HG03139 (cell line): ENCODE results near the gene SSH2.

Experiments used
- ATAC-seq: cut with Tn5 transposase; IDR thresholded peaks from one replicate; pipeline ENCODE4 v1.9.1; 2021; ENCODE audit not compliant: unreplicated experiment

SSH2 gene

DNA sequence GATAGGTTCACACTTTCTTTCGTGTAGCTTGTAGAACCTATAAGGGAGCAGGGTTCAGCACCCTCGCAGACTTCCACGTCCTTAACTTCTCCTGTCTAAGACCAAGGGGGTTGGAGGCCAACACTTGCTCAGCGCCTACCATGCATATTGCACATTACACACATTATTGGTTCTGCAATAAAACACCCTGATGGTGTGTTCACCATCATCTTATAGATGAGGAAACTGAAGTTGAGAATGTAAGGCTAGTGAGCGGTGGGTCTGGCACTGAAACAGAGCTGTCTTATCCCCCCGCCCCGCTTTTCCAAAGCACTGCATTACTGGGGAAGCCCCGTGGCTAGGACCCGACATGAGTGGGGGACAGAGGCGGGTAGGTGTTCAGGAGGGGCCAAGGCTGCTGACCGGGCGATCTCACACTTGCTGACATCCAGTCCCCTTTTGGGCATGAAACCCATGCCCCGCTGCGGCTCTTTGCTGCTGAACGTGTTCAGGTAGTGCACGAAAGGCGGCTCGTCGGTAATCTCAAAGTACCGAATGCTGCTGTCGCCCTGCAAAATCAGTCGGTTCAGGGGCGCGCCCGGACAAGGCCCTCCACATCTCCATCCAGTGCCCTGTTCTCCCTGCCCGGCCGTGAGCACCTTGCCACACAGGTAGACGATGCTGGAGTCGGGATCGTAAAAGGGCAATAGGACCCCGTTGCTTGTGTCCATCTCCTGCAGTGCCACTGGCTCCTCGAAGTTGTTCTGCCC is 313.6 kb downstream of the SSH2 start:
- no peak for ATAC-seq

- no peak for ATAC-seq
Measured at GRCh38 chr17:29615492-29616299, 314.3 kb downstream of the SSH2 start.

DNA sequence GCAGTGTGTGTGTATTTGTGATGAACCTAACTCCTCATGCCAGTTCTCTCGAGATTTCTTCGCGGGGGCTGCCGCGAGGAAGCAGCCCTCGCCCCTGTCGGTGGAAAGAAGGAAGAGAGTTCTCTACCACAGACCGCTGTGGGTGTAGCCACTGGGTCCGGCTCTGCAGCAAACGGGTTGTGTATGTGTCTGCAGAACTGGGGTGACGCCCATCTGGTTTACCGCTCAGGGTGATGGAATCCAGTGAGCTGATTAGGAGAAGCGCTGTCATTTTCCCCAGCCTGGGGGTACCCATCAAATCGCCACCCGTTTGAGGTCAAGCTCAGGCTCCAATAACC is 315.0 kb downstream of the SSH2 start:
- no peak for ATAC-seq

GRCh38 chr17:29614349-29615047 is 315.5 kb downstream of the SSH2 start:
- no peak for ATAC-seq

DNA sequence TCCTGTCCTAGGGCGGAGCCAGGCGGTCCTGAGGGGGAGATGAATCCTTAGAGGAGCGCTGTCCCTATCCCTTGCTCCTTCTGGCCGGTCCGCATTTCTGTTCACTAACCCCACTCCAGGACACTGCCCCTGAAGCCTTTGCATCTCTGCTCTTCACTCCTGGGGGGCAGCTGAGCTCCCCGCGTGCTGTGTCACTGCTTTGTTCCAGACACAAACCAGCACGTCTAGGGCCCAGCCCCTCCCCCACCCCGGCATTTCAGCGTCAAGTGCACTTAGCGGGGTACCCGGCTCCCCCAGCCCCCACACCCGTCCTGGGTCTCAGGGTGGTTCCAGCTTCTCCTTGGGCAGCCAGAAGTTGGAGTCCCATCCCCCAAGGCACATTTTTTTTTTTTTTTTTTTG is 316.2 kb downstream of the SSH2 start:
- no peak for ATAC-seq

GRCh38 chr17:29613352-29613837 is 316.6 kb downstream of the SSH2 start:
- no peak for ATAC-seq

- no peak for ATAC-seq
Measured at GRCh38 chr17:29612404-29613280, 317.4 kb downstream of the SSH2 start.

DNA sequence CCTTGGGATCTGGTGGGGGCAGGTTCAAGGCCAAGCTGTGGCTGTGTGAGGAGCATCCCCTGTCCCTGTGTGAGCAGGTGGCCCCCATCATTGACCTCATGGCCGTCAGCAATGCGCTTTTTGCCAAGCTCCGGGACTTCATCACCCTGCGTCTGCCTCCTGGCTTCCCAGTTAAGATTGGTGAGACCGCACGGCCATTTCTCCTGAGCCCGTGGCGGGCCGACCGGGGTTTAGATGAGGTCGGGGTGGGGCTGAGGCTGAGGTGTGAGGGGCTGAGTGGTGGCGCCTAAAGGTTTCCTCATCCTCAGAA is 318.0 kb downstream of the SSH2 start:
- no peak for ATAC-seq

DNA sequence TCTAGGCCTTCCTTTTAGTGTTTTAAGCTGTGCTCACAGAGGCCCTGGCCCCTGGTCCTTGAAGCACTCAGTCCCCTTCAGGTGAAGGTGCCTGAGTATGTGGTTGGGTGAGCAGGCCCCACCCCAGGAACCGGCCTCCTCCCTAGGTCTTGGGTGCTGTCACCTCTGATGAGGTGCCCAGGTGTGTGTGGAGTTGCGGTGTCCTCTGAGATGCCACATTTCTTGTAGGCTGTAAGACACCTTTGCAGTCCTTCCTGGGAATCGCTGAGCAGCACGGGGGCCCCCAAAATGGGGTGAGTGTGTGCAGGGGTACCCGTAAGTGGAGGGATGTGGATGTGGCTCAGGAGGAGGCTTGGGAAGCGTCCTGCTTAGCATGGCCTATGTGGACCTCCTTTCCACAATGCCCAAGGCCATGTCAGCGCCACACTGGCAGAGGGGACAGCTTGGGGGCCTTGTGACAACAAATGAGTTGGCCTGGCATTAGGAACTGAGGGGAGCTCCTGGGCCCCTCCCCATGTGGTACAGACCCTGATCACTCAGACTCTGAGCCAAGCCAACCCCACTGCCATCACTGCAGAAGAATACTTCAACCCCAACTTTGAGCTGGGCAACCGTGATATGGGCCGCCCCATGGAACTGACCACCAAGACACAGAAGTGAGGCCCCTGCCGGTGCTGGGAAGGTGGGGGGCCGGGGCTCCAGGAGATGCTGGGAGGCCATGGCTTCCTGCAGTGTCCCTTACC is 318.5 kb downstream of the SSH2 start:
- no peak for ATAC-seq

DNA sequence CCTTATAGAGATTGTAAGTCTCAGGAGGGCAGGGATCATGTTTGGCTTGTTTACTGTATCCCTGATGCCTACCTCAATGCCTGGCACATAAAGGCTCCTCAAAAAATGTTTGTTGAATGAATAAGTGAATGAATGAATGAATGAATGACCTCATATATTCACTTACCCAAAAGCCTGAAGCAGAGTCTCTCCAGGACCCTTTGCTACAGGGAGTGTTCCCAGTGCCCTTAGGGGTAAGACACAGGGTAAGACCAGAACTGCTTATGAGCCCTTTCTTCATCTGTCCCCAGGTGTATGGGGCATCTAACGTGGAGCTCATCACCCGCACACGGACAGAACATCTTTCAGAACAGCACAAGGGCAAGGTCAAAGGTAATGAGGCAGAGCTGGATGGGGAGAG is 319.6 kb downstream of the SSH2 start:
- no peak for ATAC-seq

DNA sequence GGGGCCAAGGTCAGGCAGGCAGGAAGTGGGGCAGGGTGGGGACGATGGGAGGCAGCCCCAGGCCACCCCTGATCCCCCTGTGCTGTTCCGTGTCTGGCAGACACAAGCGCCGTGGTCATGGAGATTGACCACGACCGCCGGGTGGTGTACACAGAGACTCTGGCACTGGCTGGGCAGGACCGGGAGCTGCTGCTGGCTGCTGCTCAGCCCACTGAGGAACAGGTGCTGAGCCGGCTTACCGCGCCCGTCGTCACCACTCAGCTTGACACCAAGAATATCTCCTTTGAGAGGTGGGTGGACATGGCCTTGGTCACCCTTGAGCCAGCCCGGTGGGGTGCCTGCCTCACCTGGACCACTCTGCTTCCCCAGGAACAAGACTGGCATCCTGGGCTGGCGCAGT is 321.0 kb downstream of the SSH2 start:
- ATAC-seq = no peak

DNA sequence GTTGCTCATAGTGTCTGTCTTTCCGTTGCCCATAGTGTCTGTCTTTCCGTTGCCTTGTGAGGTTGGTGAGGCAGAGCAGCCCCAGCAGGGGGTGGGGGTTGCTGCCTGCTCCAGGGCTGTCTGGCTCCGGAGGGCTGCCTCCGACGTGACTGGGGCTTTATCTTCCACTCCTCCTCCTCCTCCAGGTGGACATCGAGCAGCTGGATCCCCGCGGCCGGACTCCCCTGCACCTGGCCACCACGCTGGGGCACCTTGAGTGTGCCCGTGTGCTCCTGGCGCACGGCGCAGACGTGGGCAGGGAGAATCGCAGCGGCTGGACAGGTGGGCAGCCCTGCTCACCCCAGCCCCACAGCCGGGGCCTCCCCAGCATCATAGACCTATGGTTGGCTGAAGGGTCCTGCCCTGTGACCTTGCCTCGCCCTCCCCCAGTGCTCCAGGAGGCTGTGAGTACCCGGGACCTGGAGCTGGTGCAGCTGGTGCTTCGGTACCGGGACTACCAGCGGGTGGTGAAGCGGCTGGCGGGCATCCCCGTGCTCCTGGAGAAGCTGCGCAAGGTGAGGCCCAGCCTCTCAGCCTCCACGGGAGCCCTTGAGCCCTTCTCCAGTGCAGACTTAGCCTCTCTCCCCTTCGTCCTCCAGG is 322.4 kb downstream of the SSH2 start:
- ATAC-seq = no peak

- ATAC-seq = no peak
Measured at GRCh38 chr17:29603109-29603674, 326.8 kb downstream of the SSH2 start.

DNA sequence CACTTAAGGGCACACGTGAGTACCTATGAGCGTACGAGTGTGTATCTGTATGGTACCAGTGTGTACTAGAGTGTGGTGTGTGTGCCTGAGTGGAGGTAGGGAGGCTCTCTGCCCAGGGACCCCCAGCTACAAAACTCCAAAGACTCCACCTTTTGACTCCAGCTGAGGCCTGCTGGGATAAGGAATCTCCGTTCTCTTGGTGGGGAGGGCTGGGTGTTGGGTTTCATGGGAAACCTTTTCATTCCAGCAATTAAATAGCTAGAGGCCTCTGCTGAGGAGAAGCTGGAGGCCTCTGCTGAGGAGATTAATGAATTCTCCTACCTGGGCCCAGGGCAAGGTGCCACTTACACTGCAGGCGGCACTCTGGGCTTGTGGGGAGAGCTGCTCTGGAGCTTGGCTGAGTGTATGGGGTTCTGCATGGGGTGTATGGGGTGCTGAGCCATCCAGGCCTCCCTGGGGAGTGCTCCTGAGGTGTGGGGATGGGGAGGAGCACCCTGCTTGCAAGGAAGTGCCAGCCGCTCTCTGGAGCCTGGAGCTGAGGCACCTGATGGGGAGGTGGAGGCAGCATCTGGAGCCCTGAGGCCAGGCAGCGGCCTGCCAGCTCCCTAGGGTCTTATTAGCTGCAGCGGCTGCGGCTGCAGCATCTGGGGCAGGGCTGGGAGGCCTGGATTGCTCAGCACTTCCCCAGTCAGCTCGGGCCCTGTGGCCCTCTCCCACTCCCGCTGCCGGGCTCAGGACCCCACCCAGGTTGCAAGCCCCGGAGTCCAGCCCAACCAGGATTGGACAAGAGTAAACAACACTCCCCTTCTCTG is 332.5 kb downstream of the SSH2 start:
- ATAC-seq = no peak

GRCh38 chr17:29596811-29597210 is 333.2 kb downstream of the SSH2 start:
- no peak for ATAC-seq

GRCh38 chr17:29595943-29596774 is 333.9 kb downstream of the SSH2 start:
- ATAC-seq = no peak

DNA sequence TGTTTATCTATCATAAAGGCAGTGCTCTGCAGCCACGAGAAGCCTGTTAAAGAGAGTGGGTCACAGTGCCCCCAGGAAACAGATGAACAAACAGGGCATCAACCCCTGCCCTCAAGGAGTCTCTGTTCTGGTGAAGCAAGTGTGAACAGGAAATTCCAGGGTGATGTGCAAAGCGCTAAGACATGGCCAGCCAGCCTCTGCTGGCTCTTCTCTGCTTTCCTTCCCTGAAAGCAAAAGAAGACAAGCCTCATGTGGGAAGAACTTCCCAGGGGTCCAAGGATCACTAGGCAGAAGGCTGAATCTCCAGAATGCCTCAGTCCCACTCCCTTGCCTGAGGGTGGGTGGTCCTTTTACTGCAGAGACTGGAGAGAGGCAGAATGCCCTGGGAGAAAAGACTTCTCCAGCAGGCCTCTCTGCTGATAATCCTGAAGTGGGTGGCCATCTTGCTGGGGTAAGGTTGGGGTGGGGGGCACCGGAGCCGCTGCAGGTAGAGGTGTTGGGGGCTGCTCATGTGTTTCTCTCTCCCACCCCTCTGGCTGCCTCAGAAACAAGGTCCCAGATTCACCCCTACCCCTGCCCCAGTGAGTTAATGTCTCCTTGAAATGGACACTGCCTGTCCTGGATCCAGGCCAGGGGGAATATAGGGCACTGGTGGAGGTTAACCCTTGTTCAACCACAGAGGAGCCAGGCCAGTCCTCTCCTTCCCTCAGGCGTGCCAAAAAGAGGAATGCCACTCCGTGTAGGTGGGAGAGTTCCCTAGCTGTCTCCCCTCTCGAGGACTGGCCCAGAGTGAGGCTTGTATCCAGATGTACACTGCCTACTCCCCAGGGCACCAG is 334.7 kb downstream of the SSH2 start:
- no peak for ATAC-seq
